SK-N-SH treated with all-trans-retinoic acid at 6 μM for 48 hours (cell line): ENCODE measurements around the gene PERCC1.

Experiments used
- ATAC-seq: fragments of 200-7000 bp; cut with Tn5 transposase; 3 replicates; pipeline ENCODE4 v1.9.1; 2020; ENCODE audit warnings: mild to moderate bottlenecking, moderate library complexity
- ARNTL ChIP-seq: fragments of 450-650 bp; formaldehyde crosslinking; IDR thresholded peaks from 2 replicates; pipeline ENCODE4 v1.5.0; 2020; ENCODE audit warnings: low read depth, mild to moderate bottlenecking, moderate library complexity, borderline replicate concordance
- BACH2 ChIP-seq: fragments of 250-450 bp; sonication (Bioruptor Pico); IDR thresholded peaks from 2 replicates; pipeline ENCODE4 v1.9.0; 2021; ENCODE audit warnings: mild to moderate bottlenecking, borderline replicate concordance
- CSDC2 ChIP-seq: fragments of 250-450 bp; sonication (Bioruptor Pico); IDR thresholded peaks from 2 replicates; pipeline ENCODE4 v1.5.0; 2020; ENCODE audit warnings: mild to moderate bottlenecking, moderate library complexity
- GLIS3 ChIP-seq: fragments of 250-450 bp; sonication (Bioruptor Pico); IDR thresholded peaks from 2 replicates; pipeline ENCODE4 v1.5.0; 2020; ENCODE audit warnings: mild to moderate bottlenecking, moderate library complexity
- ISL1 ChIP-seq: fragments of 250-450 bp; sonication (Bioruptor Pico); IDR thresholded peaks from 2 replicates; pipeline ENCODE4 v2.1.2; 2022; ENCODE audit warnings: mild to moderate bottlenecking, moderate library complexity
- OSR1 ChIP-seq: fragments of 250-450 bp; sonication (Bioruptor Pico); IDR thresholded peaks from 2 replicates; pipeline ENCODE4 v1.8.0; 2022; ENCODE audit warnings: moderate library complexity, mild to moderate bottlenecking, inconsistent platforms
- POU6F1 ChIP-seq: fragments of 250-450 bp; sonication (Bioruptor Pico); IDR thresholded peaks from 2 replicates; pipeline ENCODE4 v1.8.0; 2021; ENCODE audit warnings: low read depth, mild to moderate bottlenecking, moderate library complexity, borderline replicate concordance
- RARB ChIP-seq: fragments of 250-450 bp; sonication (Bioruptor Pico); IDR thresholded peaks from 2 replicates; pipeline ENCODE4 v1.8.0; 2021; ENCODE audit warnings: mild to moderate bottlenecking, moderate library complexity
- SNAI2 ChIP-seq: fragments of 250-450 bp; sonication (Bioruptor Pico); IDR thresholded peaks from 2 replicates; pipeline ENCODE4 v1.5.0; 2020; ENCODE audit warnings: mild to moderate bottlenecking, moderate library complexity
- TCF4 ChIP-seq: fragments of 250-450 bp; sonication (Bioruptor Pico); IDR thresholded peaks from 2 replicates; pipeline ENCODE4 v1.8.0; 2021; ENCODE audit warnings: mild to moderate bottlenecking, moderate library complexity, borderline replicate concordance
- TOX ChIP-seq: fragments of 250-450 bp; sonication (Bioruptor Pico); IDR thresholded peaks from 2 replicates; pipeline ENCODE4 v1.8.0; 2021; ENCODE audit warnings: mild to moderate bottlenecking, moderate library complexity, borderline replicate concordance
- ZC3H10 ChIP-seq: fragments of 250-450 bp; sonication (Bioruptor Pico); IDR thresholded peaks from 2 replicates; pipeline ENCODE4 v1.5.1; 2021; ENCODE audit warnings: mild to moderate bottlenecking, moderate library complexity
- ZFP3 ChIP-seq: fragments of 250-450 bp; sonication (Bioruptor Pico); IDR thresholded peaks from 2 replicates; pipeline ENCODE4 v1.5.0; 2020; ENCODE audit warnings: mild to moderate bottlenecking, moderate library complexity
- ZFP30 ChIP-seq: fragments of 450-650 bp; formaldehyde crosslinking; IDR thresholded peaks from 2 replicates; pipeline ENCODE4 v1.5.0; 2022; ENCODE audit warnings: mild to moderate bottlenecking, moderate library complexity
- ZNF565 ChIP-seq: fragments of 450-650 bp; formaldehyde crosslinking; conservative IDR thresholded peaks from 2 replicates; pipeline ENCODE4 v1.5.0; 2020; ENCODE audit warnings: low read depth, mild to moderate bottlenecking, moderate library complexity
- ZNF70 ChIP-seq: fragments of 450-650 bp; formaldehyde crosslinking; IDR thresholded peaks from 2 replicates; pipeline ENCODE4 v1.5.0; 2020; ENCODE audit warnings: mild to moderate bottlenecking, moderate library complexity
- ZNF8 ChIP-seq: fragments of 450-650 bp; formaldehyde crosslinking; IDR thresholded peaks from 2 replicates; pipeline ENCODE4 v1.5.0; 2020; ENCODE audit warnings: mild to moderate bottlenecking, moderate library complexity
- TF ChIP-seq, protein P1 (sequence below): fragments of 250-450 bp; sonication (Bioruptor Pico); IDR thresholded peaks from 2 replicates; pipeline ENCODE4 v1.5.0; 2020; ENCODE audit warnings: mild to moderate bottlenecking, moderate library complexity
- TF ChIP-seq, protein P2 (sequence below): fragments of 250-450 bp; sonication (Bioruptor Pico); IDR thresholded peaks from 2 replicates; pipeline ENCODE4 v1.5.1; 2020; ENCODE audit warnings: low read depth, mild to moderate bottlenecking, moderate library complexity

Gene PERCC1

DNA sequence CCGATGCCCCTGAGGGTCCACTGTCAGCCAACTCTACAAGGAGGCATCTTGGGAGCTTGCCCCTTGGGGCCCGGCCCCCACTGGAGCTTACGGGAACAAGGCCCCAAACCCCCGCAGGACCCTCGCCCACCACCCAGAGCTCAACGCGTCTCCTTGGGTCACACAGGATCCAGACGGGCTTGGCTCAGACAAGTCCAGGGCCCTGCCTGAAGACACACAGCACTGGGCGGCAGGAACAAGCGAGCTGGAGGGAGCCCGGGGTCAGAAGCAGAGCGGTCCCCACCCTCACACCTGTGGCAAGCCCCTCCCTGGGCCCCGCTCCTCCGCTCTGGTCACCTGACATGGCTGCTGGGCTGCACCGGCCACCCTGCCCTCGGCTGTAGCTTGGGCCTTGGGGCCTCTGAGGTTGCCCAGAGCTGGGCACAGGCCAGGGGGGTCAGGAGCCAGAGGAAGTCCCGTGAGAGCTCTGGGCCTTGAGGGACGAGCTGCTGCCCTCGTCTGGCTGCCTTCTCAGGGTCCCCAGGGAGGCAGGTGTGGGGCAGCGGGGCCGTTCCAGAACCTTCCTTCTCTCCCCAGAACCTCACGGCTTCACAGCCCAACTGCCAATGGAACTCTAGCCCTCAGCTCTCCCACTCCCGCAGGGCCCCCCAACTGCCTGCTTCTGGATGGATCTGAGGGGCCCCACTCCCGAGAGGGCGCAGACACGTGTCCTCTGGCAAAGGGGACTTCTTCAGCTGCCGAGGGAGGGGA is 13.3 kb downstream of the PERCC1 start, which contains the start of gene CCDC154:
Gene CCDC154, minus strand, starts transcription at position 577 of the 750 bp plus-strand sequence. Its CDS starts 234 bp downstream, at position 343.
- TF ChIP-seq ARNTL (CRISPR knock-in tag) (no peak), TCF4 (CRISPR knock-in tag) (no peak), ZNF70 (CRISPR knock-in tag) (no peak), ZNF565 (CRISPR knock-in tag) (no peak), ZFP30 (no peak), ISL1 (CRISPR knock-in tag) (no peak), ZNF8 (CRISPR knock-in tag) (no peak), RARB (no peak), OSR1 (CRISPR knock-in tag) (no peak), CSDC2 (CRISPR knock-in tag) (no peak)
- TF ChIP-seq, protein P1, sequence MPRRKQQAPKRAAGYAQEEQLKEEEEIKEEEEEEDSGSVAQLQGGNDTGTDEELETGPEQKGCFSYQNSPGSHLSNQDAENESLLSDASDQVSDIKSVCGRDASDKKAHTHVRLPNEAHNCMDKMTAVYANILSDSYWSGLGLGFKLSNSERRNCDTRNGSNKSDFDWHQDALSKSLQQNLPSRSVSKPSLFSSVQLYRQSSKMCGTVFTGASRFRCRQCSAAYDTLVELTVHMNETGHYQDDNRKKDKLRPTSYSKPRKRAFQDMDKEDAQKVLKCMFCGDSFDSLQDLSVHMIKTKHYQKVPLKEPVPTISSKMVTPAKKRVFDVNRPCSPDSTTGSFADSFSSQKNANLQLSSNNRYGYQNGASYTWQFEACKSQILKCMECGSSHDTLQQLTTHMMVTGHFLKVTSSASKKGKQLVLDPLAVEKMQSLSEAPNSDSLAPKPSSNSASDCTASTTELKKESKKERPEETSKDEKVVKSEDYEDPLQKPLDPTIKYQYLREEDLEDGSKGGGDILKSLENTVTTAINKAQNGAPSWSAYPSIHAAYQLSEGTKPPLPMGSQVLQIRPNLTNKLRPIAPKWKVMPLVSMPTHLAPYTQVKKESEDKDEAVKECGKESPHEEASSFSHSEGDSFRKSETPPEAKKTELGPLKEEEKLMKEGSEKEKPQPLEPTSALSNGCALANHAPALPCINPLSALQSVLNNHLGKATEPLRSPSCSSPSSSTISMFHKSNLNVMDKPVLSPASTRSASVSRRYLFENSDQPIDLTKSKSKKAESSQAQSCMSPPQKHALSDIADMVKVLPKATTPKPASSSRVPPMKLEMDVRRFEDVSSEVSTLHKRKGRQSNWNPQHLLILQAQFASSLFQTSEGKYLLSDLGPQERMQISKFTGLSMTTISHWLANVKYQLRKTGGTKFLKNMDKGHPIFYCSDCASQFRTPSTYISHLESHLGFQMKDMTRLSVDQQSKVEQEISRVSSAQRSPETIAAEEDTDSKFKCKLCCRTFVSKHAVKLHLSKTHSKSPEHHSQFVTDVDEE (CRISPR knock-in tag): no peak
- ATAC-seq: peak; percentile 8; the same call in 1 of the 3 replicates

- ATAC-seq: no peak
- no peak for TF ChIP-seq ISL1 (CRISPR knock-in tag)
- TF ChIP-seq ZFP30: no peak
- TF ChIP-seq CSDC2 (CRISPR knock-in tag): no peak
- no peak for TF ChIP-seq ZFP3 (CRISPR knock-in tag)
- TF ChIP-seq BACH2 (CRISPR knock-in tag): no peak
- TF ChIP-seq ZNF8 (CRISPR knock-in tag): no peak
These were observed 14.0 kb downstream of the PERCC1 start for GRCh38 chr16:1444730-1445517.

DNA sequence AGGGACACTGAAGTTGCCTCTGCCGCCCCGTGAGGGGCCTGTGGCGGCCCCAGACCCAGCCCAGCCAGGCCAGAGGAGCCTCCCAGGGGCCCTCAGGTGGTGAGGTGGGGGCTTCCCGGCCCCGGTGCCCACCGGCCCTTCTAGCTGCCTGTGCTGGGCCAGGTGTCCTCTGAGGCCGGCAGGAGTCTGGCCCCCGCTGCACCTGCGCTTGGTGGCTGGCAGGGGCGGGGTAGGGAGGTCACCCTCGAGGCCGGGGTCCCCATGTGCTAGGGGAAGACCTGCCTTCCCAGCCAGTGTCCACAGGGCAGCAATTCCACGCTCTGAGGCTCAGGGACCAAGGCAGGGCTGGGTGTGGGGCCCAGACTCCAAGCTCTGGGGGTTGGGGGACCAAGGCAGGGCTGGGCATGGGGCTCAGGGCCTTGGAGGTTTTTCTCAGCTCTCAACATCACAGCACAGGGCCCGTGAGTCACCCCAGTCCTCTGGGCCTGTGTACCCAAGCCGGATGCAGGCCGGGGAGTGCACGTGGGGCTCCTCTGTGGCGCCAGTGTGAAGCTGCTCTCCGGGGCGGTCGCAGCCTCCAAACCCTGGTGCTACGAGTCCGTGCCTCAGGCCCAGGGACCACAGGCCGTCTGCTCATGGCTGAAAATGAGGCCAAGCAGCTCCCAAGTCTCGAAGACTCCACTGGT is 14.8 kb downstream of the PERCC1 start:
- ATAC-seq: no peak

GRCh38 chr16:1446296-1447080 is 15.6 kb downstream of the PERCC1 start:
- ATAC-seq: no peak
- TF ChIP-seq ZC3H10 (CRISPR knock-in tag): no peak
- no peak for TF ChIP-seq OSR1 (CRISPR knock-in tag)
- no peak for TF ChIP-seq ZFP3 (CRISPR knock-in tag)
- TF ChIP-seq GLIS3 (CRISPR knock-in tag): no peak
- no peak for TF ChIP-seq POU6F1
- no peak for TF ChIP-seq RARB
- TF ChIP-seq, protein P2, sequence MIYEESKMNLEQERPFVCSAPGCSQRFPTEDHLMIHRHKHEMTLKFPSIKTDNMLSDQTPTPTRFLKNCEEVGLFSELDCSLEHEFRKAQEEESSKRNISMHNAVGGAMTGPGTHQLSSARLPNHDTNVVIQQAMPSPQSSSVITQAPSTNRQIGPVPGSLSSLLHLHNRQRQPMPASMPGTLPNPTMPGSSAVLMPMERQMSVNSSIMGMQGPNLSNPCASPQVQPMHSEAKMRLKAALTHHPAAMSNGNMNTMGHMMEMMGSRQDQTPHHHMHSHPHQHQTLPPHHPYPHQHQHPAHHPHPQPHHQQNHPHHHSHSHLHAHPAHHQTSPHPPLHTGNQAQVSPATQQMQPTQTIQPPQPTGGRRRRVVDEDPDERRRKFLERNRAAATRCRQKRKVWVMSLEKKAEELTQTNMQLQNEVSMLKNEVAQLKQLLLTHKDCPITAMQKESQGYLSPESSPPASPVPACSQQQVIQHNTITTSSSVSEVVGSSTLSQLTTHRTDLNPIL (CRISPR knock-in tag): no peak
- TF ChIP-seq ZNF565 (CRISPR knock-in tag): no peak
- TF ChIP-seq ZNF8 (CRISPR knock-in tag): no peak
- no peak for TF ChIP-seq CSDC2 (CRISPR knock-in tag)
- no peak for TF ChIP-seq SNAI2
- no peak for TF ChIP-seq ISL1 (CRISPR knock-in tag)
- TF ChIP-seq TOX: no peak
- TF ChIP-seq TCF4 (CRISPR knock-in tag): no peak
- no peak for TF ChIP-seq ZNF70 (CRISPR knock-in tag)

More for the DNA sequence above, 14.8 kb downstream of the PERCC1 start:
- no peak for TF ChIP-seq ARNTL (CRISPR knock-in tag)
- no peak for TF ChIP-seq ISL1 (CRISPR knock-in tag)
- TF ChIP-seq ZFP30: no peak
- TF ChIP-seq TOX: no peak
- TF ChIP-seq POU6F1: no peak
- TF ChIP-seq ZC3H10 (CRISPR knock-in tag): no peak
- TF ChIP-seq CSDC2 (CRISPR knock-in tag): no peak
